GM12878 (cell line): ENCODE measurements around the gene CUL9. TPM values are rescaled to one million over a fixed set of nuclear protein-coding genes. Genes with fewer than 3 reads are reported as not detected.

Experiments
- ATAC-seq: fragments of 200-7000 bp; cut with Tn5 transposase; 3 replicates; pipeline ENCODE4 v1.9.1; 2020; ENCODE audit warnings: mild to moderate bottlenecking, moderate library complexity
- BruUV-seq: library from RNA; stranded (reverse); fragments of 400-500 nt; replicated peaks from 2 replicates; lab custom pipeline; 2021; lab: Mats Ljungman, UMichigan
- CTCF ChIA-PET: fragments of 300-600 bp; sonication (Branson Sonifier 250); formaldehyde crosslinking; extraction: SDS; loops from one replicate; lab custom pipeline; 2021; ENCODE audit warnings: inconsistent platforms; lab: Yijun Ruan, JAX
- POLR2A ChIA-PET: fragments of 350-600 bp; formaldehyde crosslinking; extraction: SDS; loops from one replicate; lab custom pipeline; 2021; ENCODE audit warnings: inconsistent platforms; lab: Charles Lee
- RAD21 ChIA-PET: fragments of 300-600 bp; sonication (Branson Sonifier 250); formaldehyde crosslinking; loops from one replicate; lab custom pipeline; 2023; ENCODE audit warnings: antibody characterized with exemption; ENCODE audit not compliant: unreplicated experiment; lab: Charles Lee
- SMC1A ChIA-PET: fragments of 300-600 bp; sonication (Branson Sonifier 250); formaldehyde crosslinking; loops from one replicate; lab custom pipeline; 2023; ENCODE audit not compliant: unreplicated experiment, uncharacterized antibody; lab: Charles Lee
- DNase-seq: peaks from one replicate; pipeline ENCODE4 v3.0.0-alpha.2; 2011; ENCODE audit warnings: low read depth, low spot score
- FAIRE-seq: peaks from 3 replicates; lab custom pipeline; 2011; peaks lifted over from hg19 to GRCh38; lab: Jason Lieb, UNC
- H2AFZ ChIP-seq: 2 replicates; pipeline ENCODE4 v1.6.0; 2011; ENCODE audit warnings: low read depth, low read length, control low read depth; ENCODE audit not compliant: control insufficient read depth
- H3K27ac ChIP-seq: 2 replicates; pipeline ENCODE4 v1.5.1; 2011; ENCODE audit warnings: control low read depth; ENCODE audit not compliant: control insufficient read depth, insufficient read depth
- H3K27me3 ChIP-seq, 2 experiments: replicated peaks in 1 of 2; 2 replicates each; pipeline versions ENCODE4 v1.6.0 to v1.6.1; 2011; ENCODE audit warnings: low read length in 1 of 2; ENCODE audit not compliant: control insufficient read depth in 2 of 2, insufficient read depth in 2 of 2
- H3K36me3 ChIP-seq, 2 experiments: 2 replicates each; pipeline ENCODE4 v1.5.1; 2011; ENCODE audit warnings: low read length in 1 of 2; ENCODE audit not compliant: control insufficient read depth in 2 of 2, insufficient read depth in 2 of 2
- H3K4me1 ChIP-seq: 2 replicates; pipeline ENCODE4 v1.6.1; 2011; ENCODE audit warnings: mild to moderate bottlenecking, low read length, moderate library complexity, mixed read lengths; ENCODE audit not compliant: control insufficient read depth, insufficient read depth
- H3K4me2 ChIP-seq: 2 replicates; pipeline ENCODE4 v1.6.0; 2011; ENCODE audit warnings: control low read depth; ENCODE audit not compliant: control insufficient read depth, insufficient read depth
- H3K4me3 ChIP-seq: fragments of 200-600 bp; sonication (generic); 2 replicates; pipeline ENCODE4 v1.5.1; 2016
- H3K79me2 ChIP-seq: 2 replicates; pipeline ENCODE4 v1.6.0; 2011; ENCODE audit warnings: low read length; ENCODE audit not compliant: control insufficient read depth, insufficient read depth
- H3K9ac ChIP-seq: 2 replicates; pipeline ENCODE4 v1.8.0; 2011; ENCODE audit warnings: low read length, control low read depth, mixed read lengths; ENCODE audit not compliant: control insufficient read depth, insufficient read depth
- H3K9me3 ChIP-seq: replicated peaks from 3 replicates; pipeline ENCODE4 v1.5.1; 2011; ENCODE audit warnings: mild to moderate bottlenecking, low read length; ENCODE audit not compliant: control insufficient read depth, insufficient read depth
- H4K20me1 ChIP-seq: 2 replicates; pipeline ENCODE4 v1.6.0; 2011; ENCODE audit not compliant: control insufficient read depth, insufficient read depth
- BCL11A ChIP-seq: IDR thresholded peaks from 2 replicates; pipeline ENCODE4 v1.6.1; 2011; ENCODE audit warnings: low read depth, low read length
- BHLHE40 ChIP-seq, 2 experiments: fragments of 450-650 bp in 1 of 2; IDR thresholded peaks; 2 replicates each; pipeline ENCODE4 v1.6.1; 2011 to 2017; ENCODE audit warnings: low read depth in 2 of 2, borderline replicate concordance in 1 of 2, improper control_type of control experiment in 1 of 2, low read length in 1 of 2, mild to moderate bottlenecking in 1 of 2
- GABPA ChIP-seq: IDR thresholded peaks from 2 replicates; pipeline ENCODE4 v1.6.1; 2014; ENCODE audit warnings: antibody characterized with exemption, low read depth, mild to moderate bottlenecking, inconsistent platforms
- KLF5 ChIP-seq: fragments of 450-650 bp; IDR thresholded peaks from 2 replicates; pipeline ENCODE4 v1.6.1; 2014; ENCODE audit warnings: mild to moderate bottlenecking; ENCODE audit not compliant: partially characterized antibody
- MEF2B ChIP-seq: fragments of 450-650 bp; IDR thresholded peaks from 2 replicates; pipeline ENCODE4 v1.6.1; 2018; ENCODE audit warnings: mild to moderate bottlenecking, moderate library complexity; ENCODE audit not compliant: partially characterized antibody, poor library complexity, severe bottlenecking
- RELA ChIP-seq: fragments of 450-650 bp; IDR thresholded peaks from 2 replicates; pipeline ENCODE4 v1.8.0; 2014; ENCODE audit warnings: borderline replicate concordance; ENCODE audit not compliant: partially characterized antibody
- SMAD5 ChIP-seq: IDR thresholded peaks from 2 replicates; pipeline ENCODE4 v1.6.1; 2016; ENCODE audit warnings: antibody characterized with exemption, low read depth
- SMARCA5 ChIP-seq: fragments of 450-650 bp; IDR thresholded peaks from 2 replicates; pipeline ENCODE4 v1.6.1; 2017; ENCODE audit warnings: mild to moderate bottlenecking
- SP1 ChIP-seq: IDR thresholded peaks from one replicate; pipeline ENCODE4 v1.6.1; 2011; ENCODE audit warnings: low read depth, low read length
- ZBED1 ChIP-seq: IDR thresholded peaks from 2 replicates; pipeline ENCODE4 v1.6.1; 2016; ENCODE audit warnings: borderline replicate concordance
- ZNF622 ChIP-seq: fragments of 450-650 bp; IDR thresholded peaks from 2 replicates; pipeline ENCODE4 v1.6.1; 2017; ENCODE audit warnings: mild to moderate bottlenecking, inconsistent platforms
- WGBS: methylation state at CpG from one replicate; pipeline ENCODE4 v1.1.6; 2016; ENCODE audit warnings: low lambda C conversion rate; ENCODE audit not compliant: insufficient replicate concordance, insufficient coverage; ENCODE audit errors: missing lambda C conversion rate; 5-methylcytosine and 5-hydroxymethylcytosine counted together
- in situ Hi-C: fragments of 300-500 bp; cut with MboI; formaldehyde crosslinking; loops from 9 replicates; pipeline ENCODE4 v1.14.3; 2018; ENCODE audit warnings: mixed read lengths
- intact Hi-C: fragments of 100-400 bp; cut with micrococcal nuclease; formaldehyde crosslinking; loops from one replicate; pipeline ENCODE4 v1.14.2; 2022; ENCODE audit not compliant: unreplicated experiment
- polyA plus RNA-seq, 11 experiments: library from polyadenylated mRNA; depleted of rRNA in 4 of 11; unstranded in 6 of 11; stranded (reverse) in 5 of 11; fragments of >200 nt; fragmentation: Nextera tagmentation in 4 of 11; fragmentation: Illumina TruSeq in 1 of 11; extraction: Ambion mirVana in 4 of 11; extraction: Trizol in 1 of 11; gene quantifications; 1 replicate in 1 of 11; 2 replicates in 10 of 11; pipeline versions ENCODE4 v1.2.1 to v1.2.3, GENCODE V29; 2011 to 2016; ENCODE audit warnings: inconsistent platforms in 2 of 11, missing spikeins in 2 of 11, low read depth in 1 of 11
- total RNA-seq, 4 experiments: library from RNA; depleted of rRNA in 3 of 4; stranded (reverse); fragments of >200 nt in 3 of 4; fragmentation: Illumina TruSeq in 1 of 4; extraction: Trizol in 1 of 4; gene quantifications; 2 replicates each; pipeline versions ENCODE4 v1.2.1 to v1.2.3, GENCODE V29; 2013 to 2021

Gene CUL9
- total and polyA plus RNA-seq, 10 of the 15 experiments (the other 5 are each of a cell fraction or from before 2014, with no cell fraction given), result 1.2 to 48.3 (median 17.2) TPM

DNA sequence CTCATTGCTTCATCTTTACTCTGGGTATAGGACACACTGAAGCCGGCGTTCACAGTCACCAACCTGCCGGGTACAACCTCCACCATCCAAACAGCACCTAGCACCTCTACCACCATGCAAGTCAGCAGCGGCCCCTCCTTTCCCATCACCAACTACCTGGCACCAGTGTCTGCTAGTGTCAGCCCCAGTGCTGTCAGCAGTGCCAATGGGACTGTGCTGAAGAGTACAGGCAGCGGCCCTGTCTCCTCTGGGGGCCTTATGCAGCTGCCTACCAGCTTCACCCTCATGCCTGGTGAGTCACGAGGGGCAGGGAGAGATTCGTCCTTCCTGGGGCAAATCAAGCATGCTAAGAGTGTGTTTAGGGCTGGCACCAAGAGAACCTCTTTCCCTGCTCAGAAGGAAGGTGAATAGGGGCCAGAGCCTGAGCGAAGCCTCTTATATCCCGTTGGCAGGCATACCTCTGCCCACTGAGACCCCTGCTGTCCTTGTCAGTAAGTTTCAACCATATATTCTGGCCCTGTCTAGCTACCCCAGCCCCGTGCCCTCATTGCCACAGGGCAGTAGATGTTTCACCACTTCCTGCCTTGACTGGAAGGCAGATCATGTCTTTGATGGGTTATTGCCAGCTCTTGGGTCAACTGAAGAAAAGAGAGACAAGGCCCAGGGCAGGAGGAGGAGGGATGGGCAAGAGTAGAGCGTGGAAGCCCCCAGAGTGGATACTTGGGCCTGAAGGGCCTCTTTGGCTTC is 6.1 kb upstream of the CUL9 start:
- no peak overlapping the region for H2AFZ ChIP-seq
- TF ChIP-seq KLF5 (no peak), SMARCA5 (no peak), SP1 (no peak), GABPA (no peak), ZBED1 (no peak), SMAD5 (no peak), BHLHE40 (IDR thresholded peaks at IDR 0.05; ENCODE audit: borderline replicate concordance in 1 of 2, low read depth in 2 of 2, low read length in 1 of 2) (no peak), MEF2B (no peak), BCL11A (no peak), ZNF622 (no peak), RELA (no peak)
- TF ChIP-seq, all 136 proteins: peak for 0
- Histone ChIP-seq H3K79me2 (peaks cover 48% of the 10 kb centered on the region), H3K27ac (peak overlapping the region; percentile 67), H3K4me3 (no peak overlapping the region), H3K9me3 (no peaks in the 10 kb centered on the region), H3K27me3 (no peaks in the 10 kb centered on the region), H3K36me3 (peaks cover 30 to 36% of the 10 kb centered on the region in 2 experiments), H3K4me2 (peak overlapping the region; percentile 82), H3K4me1 (peaks cover 26% of the 10 kb centered on the region), H3K9ac (no peak overlapping the region; the same call in 1 of the 2 replicates), H4K20me1 (peaks cover 6% of the 10 kb centered on the region; the same call in 1 of the 2 replicates)
- BruUV-seq, result no TSS peak
- no peak for DNase-seq
- CTCF ChIA-PET, result interaction anchor here (1.0 to 2.4 kb wide), 3 partner anchors 32 to 88 kb away, joined by 3 to 9 read pairs (median 7); partner anchors contain the start of gene DNPH1
- POLR2A ChIA-PET, result interaction anchor here (0.7 to 2.7 kb wide), 2 partner anchors 9 to 48 kb away, joined by 3 to 26 read pairs; no protein-coding TSS in a partner anchor
- 96% methylated on average over 11 of the region's 11 CpGs for WGBS
- RAD21 ChIA-PET, result no interaction called here
- SMC1A ChIA-PET, result interaction anchor here (0.6 to 2.8 kb wide), 2 partner anchors 51 to 90 kb away, joined by 3 to 8 read pairs; no protein-coding TSS in a partner anchor
- in situ Hi-C loops (no loop called here), intact Hi-C loops (loop anchor here (2.0 to 10.0 kb wide), 2 partner anchors 49 to 391 kb away; partner anchors contain the start of gene BICRAL)
- no peak for FAIRE-seq
- ATAC-seq, result no peak
